Neural crest cell (in vitro differentiated cells): ENCODE data around the gene ZNF674. TPM values are rescaled to one million over a fixed set of nuclear protein-coding genes. Genes with fewer than 3 reads are reported as not detected.

Source experiments
- DNase-seq: peaks from one replicate; pipeline ENCODE4 v3.0.0; 2021; ENCODE audit warnings: low read depth, mixed read lengths, low spot score
- H3K27ac Mint-ChIP-seq: one replicate; pipeline ENCODE4 v1.8.0; 2021; ENCODE audit warnings: mild to moderate bottlenecking, mixed read lengths; ENCODE audit not compliant: unreplicated experiment
- H3K27me3 Mint-ChIP-seq: 2 replicates; pipeline ENCODE4 v1.8.0; 2021; ENCODE audit warnings: low read depth, mild to moderate bottlenecking, mixed read lengths
- H3K36me3 Mint-ChIP-seq: 2 replicates; pipeline ENCODE4 v1.8.0; 2021; ENCODE audit warnings: low read depth, mild to moderate bottlenecking, mixed read lengths
- H3K4me1 Mint-ChIP-seq: 2 replicates; pipeline ENCODE4 v1.8.0; 2021; ENCODE audit warnings: mixed read lengths
- H3K4me3 Mint-ChIP-seq: one replicate; pipeline ENCODE4 v1.8.0; 2021; ENCODE audit warnings: mild to moderate bottlenecking, mixed read lengths
- H3K9me3 Mint-ChIP-seq: 2 replicates; pipeline ENCODE4 v1.8.0; 2021; ENCODE audit warnings: mixed read lengths
- long read RNA-seq: library from polyadenylated mRNA; unstranded; transcript quantifications from one replicate; pipeline ENCODE4 v2.0.0, GENCODE V29; 2020
- total RNA-seq: library from RNA; stranded (reverse); gene quantifications from 2 replicates; pipeline ENCODE4 v1.2.1, GENCODE V29; 2021
- TF ChIP-seq, protein P1 (sequence below): fragments of 200-600 bp; sonication (generic); conservative IDR thresholded peaks from 2 replicates; pipeline ENCODE4 v1.5.0; 2021; ENCODE audit warnings: antibody characterized with exemption, mild to moderate bottlenecking

The ZNF674 gene
- total RNA-seq: 4.7 and 6.2 TPM in 2 replicates
- long read RNA-seq, partial matches to known transcripts: 0 of 1 reads
- long read RNA-seq, other reads (novel, unspliced or antisense): 1 of 1 reads

DNA sequence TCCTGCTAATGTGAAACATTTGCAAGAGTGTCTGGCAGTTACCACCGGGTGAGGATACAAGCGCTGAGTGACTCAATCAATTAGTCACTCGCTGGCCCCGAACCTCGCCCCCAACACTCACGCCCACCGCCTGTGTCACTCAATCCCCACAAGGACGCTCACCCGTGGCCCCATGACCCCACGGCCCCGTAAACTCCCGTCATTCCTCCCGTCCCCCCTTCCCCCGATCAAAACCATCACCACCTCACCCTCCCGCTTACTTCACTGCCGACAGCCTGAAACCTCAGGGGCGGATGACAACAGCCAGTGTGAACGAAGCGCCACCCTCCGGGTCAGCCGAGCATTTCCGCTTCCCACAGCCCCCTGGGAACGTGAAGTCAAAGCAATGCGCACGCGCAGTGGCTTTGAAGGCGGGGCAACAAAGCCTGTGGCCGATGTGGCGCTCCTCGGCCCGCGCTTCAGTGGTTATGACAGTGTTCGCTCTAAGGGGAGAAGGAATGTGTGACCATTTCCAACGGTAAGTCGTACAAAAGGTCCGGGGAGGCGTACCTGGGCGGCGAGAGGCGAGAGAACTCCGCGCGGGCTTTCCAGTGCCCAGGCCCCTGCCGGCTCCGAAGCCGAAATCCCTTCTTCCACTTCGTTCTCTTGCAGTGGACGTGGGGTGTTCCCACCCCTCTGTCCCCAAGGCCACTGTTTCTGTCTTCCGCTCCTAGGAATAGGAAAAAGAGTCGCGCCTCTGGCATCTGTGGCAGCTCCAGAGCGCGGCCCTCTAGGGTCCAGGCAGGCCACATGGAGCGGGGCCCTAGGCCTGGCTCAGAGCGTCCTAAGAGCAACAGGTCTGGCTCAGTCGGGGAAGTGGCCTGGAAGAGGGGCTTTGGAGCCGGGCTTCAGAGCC, at the start of gene ZNF674:
Gene ZNF674, minus strand, starts transcription at position 311 of the 895 bp plus-strand sequence. CDS start 3,334 bp downstream, outside the sequence.
- peak within 1 kb of the TSS; percentile 98 for H3K27ac Mint-ChIP-seq
- H3K4me3 Mint-ChIP-seq: peak within 1 kb of the TSS; percentile 99
- TF ChIP-seq, protein P1, sequence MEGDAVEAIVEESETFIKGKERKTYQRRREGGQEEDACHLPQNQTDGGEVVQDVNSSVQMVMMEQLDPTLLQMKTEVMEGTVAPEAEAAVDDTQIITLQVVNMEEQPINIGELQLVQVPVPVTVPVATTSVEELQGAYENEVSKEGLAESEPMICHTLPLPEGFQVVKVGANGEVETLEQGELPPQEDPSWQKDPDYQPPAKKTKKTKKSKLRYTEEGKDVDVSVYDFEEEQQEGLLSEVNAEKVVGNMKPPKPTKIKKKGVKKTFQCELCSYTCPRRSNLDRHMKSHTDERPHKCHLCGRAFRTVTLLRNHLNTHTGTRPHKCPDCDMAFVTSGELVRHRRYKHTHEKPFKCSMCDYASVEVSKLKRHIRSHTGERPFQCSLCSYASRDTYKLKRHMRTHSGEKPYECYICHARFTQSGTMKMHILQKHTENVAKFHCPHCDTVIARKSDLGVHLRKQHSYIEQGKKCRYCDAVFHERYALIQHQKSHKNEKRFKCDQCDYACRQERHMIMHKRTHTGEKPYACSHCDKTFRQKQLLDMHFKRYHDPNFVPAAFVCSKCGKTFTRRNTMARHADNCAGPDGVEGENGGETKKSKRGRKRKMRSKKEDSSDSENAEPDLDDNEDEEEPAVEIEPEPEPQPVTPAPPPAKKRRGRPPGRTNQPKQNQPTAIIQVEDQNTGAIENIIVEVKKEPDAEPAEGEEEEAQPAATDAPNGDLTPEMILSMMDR: peak; percentile 42
- peaks cover 24% of the 10 kb centered on the region for H3K4me1 Mint-ChIP-seq
- no peaks in the 10 kb centered on the region for H3K27me3 Mint-ChIP-seq
- H3K36me3 Mint-ChIP-seq: peaks cover 17% of the 10 kb centered on the region
- peak; percentile 83 for DNase-seq
- H3K9me3 Mint-ChIP-seq: no peaks in the 10 kb centered on the region

DNA sequence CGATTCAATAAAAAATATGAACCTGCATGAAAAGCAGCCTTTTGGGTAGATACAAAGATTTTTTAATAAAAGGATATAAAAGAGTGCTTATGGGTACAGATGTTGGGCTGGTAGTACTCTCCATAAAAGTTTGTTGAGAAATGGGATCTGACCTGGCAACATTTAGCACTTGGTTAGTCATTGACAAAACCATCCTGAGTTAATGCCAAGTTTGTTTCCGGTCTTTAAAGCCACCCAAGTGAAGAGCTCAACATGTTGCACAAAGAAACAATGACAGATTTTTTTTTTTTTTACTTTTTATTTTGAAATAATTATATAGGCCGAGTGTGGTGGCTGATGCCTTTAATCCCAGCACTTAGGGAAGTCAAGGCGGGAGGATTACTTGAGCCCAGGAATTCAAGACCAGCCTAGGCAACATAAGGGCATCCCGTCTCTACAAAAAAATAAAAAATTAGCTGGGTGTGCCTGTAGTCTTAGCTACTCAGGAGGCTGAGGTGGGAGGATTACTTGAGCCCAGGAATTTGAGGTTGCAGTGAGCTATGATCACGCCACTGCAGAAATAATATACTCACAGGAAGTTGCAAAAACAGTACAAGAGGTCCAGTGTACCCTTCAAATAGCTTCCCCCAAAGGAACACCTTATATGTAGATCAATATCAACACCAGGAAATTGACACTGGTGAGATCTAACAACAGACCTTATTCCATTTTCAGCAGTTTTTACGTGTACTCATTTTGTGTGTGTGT, 44.9 kb upstream of the ZNF674 start:
- H3K4me1 Mint-ChIP-seq: peaks cover 10% of the 10 kb centered on the region
- H3K27ac Mint-ChIP-seq: no peak overlapping the region
- DNase-seq: no peak
- no peaks in the 10 kb centered on the region for H3K36me3 Mint-ChIP-seq
- TF ChIP-seq, protein P1: no peak
- no peaks in the 10 kb centered on the region for H3K9me3 Mint-ChIP-seq
- H3K4me3 Mint-ChIP-seq: no peak overlapping the region
- H3K27me3 Mint-ChIP-seq: no peaks in the 10 kb centered on the region

DNA sequence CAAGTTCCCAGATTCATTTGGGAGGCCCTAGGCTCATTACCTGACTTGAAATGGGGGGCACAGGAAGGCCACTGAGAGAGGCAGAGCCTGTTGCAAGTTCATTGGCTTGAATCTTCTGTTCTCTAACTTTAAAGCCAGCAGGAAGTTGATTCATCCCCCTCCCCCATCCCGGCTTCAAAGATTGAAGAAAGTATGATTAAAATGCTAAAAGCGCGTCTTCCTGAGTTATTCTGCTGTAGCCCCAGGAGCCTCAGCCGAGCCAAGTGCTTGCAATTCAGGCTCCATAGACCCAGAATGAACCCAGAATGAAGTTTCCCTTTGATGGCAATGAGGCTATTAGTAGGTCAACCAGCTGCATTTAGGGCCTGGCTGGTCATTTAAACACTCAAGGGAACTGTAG, 43.0 kb upstream of the ZNF674 start:
- Mint-ChIP-seq H3K4me1 (peaks cover 15% of the 10 kb centered on the region), H3K27ac (no peak overlapping the region), H3K4me3 (no peak overlapping the region), H3K9me3 (no peaks in the 10 kb centered on the region), H3K27me3 (no peaks in the 10 kb centered on the region), H3K36me3 (no peaks in the 10 kb centered on the region)
- TF ChIP-seq, protein P1: no peak
- no peak for DNase-seq

DNA sequence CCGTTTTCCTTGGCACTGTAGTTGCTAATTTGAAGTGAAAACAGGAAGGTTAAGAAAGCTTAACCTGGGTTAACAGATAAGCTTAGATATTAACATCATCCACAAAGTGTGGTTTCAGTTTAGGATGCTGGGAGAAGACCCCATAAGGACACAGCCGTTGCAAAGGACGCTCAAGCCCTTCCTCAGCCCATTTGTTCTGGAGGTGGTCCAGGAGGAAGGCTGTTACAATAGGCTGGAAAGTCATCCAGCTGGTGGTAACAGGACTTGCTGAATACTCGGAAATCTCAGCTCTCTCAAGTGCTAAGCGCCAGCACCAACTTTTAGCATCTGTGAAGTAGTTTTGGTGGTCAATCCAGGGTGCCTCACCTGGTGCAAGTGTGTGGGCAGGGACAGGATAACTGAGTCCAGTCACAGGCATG, 42.5 kb upstream of the ZNF674 start:
- H3K4me3 Mint-ChIP-seq: no peak overlapping the region

DNA sequence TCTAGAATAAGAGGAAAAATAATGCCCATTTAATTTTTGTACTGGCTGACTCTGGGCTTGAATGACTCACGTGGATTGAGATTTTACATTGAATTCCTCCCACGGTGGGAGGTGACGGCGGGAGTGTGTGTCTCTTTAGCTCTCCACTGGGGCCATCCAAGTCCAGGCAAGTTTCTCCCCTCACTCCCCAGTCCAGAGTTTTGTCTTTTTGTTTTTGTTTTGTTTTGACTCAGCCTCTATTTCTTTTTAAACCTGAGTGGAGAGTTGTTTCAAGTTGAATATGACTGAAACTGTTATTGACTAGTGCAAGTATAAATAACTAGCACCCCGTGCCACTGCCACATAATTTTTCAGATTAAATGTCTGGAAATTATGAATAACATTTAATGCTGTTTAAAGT, 41.9 kb upstream of the ZNF674 start:
- no peak for DNase-seq
- Mint-ChIP-seq H3K36me3 (no peaks in the 10 kb centered on the region), H3K4me3 (no peak overlapping the region), H3K27ac (no peak overlapping the region), H3K9me3 (no peaks in the 10 kb centered on the region), H3K27me3 (no peaks in the 10 kb centered on the region), H3K4me1 (peaks cover 23% of the 10 kb centered on the region)
- TF ChIP-seq, protein P1: no peak

More for the DNA sequence above, 42.5 kb upstream of the ZNF674 start:
- no peak overlapping the region for H3K27ac Mint-ChIP-seq
- no peaks in the 10 kb centered on the region for H3K27me3 Mint-ChIP-seq
- TF ChIP-seq, protein P1: no peak
- no peaks in the 10 kb centered on the region for H3K36me3 Mint-ChIP-seq
- DNase-seq: no peak
- peaks cover 20% of the 10 kb centered on the region for H3K4me1 Mint-ChIP-seq
- no peaks in the 10 kb centered on the region for H3K9me3 Mint-ChIP-seq
